ENCODE data around the gene WIPF2. TPM values are rescaled to one million over a fixed set of nuclear protein-coding genes. Genes with fewer than 3 reads are reported as not detected.

The WIPF2 gene
- total RNA-seq, 2 experiments from 2014 or later = 17.3 to 21.3 TPM

- H3K27me3 Mint-ChIP-seq = no peaks in the 10 kb centered on the region
- Histone ChIP-seq H3K4me1 (ENCODE audit: insufficient read depth, low read length) (peaks cover 10% of the 10 kb centered on the region), H3K9me3 (ENCODE audit: control insufficient read depth in 1 of 2, insufficient read depth in 1 of 2, low read length in 2 of 2) (no peaks in the 10 kb centered on the region), H3K27ac (ENCODE audit: low read depth in 1 of 2, low read length in 2 of 2) (no peak overlapping the region), H3K27me3 (ENCODE audit: control insufficient read depth in 1 of 2, insufficient read depth in 2 of 2, low read length in 2 of 2) (no peaks in the 10 kb centered on the region), H3K4me3 (ENCODE audit: low read length) (no peak overlapping the region), H3K36me3 (ENCODE audit: insufficient read depth, low read length) (peaks cover 68% of the 10 kb centered on the region)
- DNase-seq (no peak), ATAC-seq (ENCODE audit: poor library complexity) (no peak)
- H3K27ac Mint-ChIP-seq = no peak overlapping the region
- intact Hi-C loops (cut with DNase I, micrococcal nuclease) = no loop called here
- no peaks in the 10 kb centered on the region for H3K9me3 Mint-ChIP-seq
- peaks cover 82% of the 10 kb centered on the region for H3K36me3 Mint-ChIP-seq (ENCODE audit: low read depth)
- peaks cover 11% of the 10 kb centered on the region for H3K4me1 Mint-ChIP-seq (ENCODE audit: low read depth)
- TF ChIP-seq CTCF (IDR thresholded peaks at IDR 0.05) = no peak
- ChIA-PET CTCF (no interaction called here), POLR2A (interaction anchor here (0.5 kb wide), 1 partner anchor 381 kb away, joined by 5 read pairs; no protein-coding TSS in a partner anchor)
- no peak overlapping the region for H3K4me3 Mint-ChIP-seq
These were observed 60.3 kb downstream of the WIPF2 start for GRCh38 chr17:40279402-40279801.

DNA sequence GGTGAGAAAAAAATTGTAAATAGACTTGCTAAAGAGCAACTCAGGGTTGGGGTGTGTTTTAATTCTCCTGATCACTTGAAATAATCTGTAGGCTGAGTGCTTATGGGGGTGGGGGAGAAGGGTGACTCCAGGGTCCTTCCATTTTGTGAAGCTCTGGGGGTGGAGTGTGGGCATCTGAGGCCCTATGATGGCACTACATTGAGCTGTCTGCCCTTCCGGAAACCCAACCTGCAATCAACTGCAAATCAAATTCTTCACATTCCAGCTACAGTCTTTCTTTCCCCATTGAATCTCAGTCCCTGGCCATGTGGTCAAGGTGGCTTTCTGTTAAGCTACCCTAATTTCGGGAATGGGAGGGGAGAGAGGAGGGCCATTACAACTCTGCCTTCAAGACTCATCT is 62.6 kb downstream of the WIPF2 start:
- Mint-ChIP-seq H3K27me3 (no peaks in the 10 kb centered on the region), H3K36me3 (ENCODE audit: low read depth) (peaks cover 65% of the 10 kb centered on the region), H3K9me3 (no peaks in the 10 kb centered on the region), H3K4me3 (no peak overlapping the region), H3K27ac (peak overlapping the region; percentile 44), H3K4me1 (ENCODE audit: low read depth) (peaks cover 11% of the 10 kb centered on the region)
- TF ChIP-seq CTCF (IDR thresholded peaks at IDR 0.05) = no peak
- DNase-seq (no peak), ATAC-seq (ENCODE audit: poor library complexity) (no peak)
- Histone ChIP-seq H3K4me3 (ENCODE audit: low read length) (no peak overlapping the region), H3K9me3 (ENCODE audit: control insufficient read depth in 1 of 2, insufficient read depth in 1 of 2, low read length in 2 of 2) (no peaks in the 10 kb centered on the region), H3K27me3 (ENCODE audit: control insufficient read depth in 1 of 2, insufficient read depth in 2 of 2, low read length in 2 of 2) (no peaks in the 10 kb centered on the region), H3K4me1 (ENCODE audit: insufficient read depth, low read length) (peaks cover 10% of the 10 kb centered on the region), H3K36me3 (ENCODE audit: insufficient read depth, low read length) (peaks cover 49% of the 10 kb centered on the region), H3K27ac (ENCODE audit: low read depth in 1 of 2, low read length in 2 of 2) (no peak overlapping the region)
- intact Hi-C loops (cut with DNase I, micrococcal nuclease) = no loop called here
- POLR2A ChIA-PET = interaction anchor here (0.7 kb wide), 1 partner anchor 81 kb away, joined by 3 read pairs; no protein-coding TSS in a partner anchor
- CTCF ChIA-PET = interaction anchor here (0.7 kb wide), 2 partner anchors 59 to 233 kb away, joined by 3 to 4 read pairs; no protein-coding TSS in a partner anchor

DNA sequence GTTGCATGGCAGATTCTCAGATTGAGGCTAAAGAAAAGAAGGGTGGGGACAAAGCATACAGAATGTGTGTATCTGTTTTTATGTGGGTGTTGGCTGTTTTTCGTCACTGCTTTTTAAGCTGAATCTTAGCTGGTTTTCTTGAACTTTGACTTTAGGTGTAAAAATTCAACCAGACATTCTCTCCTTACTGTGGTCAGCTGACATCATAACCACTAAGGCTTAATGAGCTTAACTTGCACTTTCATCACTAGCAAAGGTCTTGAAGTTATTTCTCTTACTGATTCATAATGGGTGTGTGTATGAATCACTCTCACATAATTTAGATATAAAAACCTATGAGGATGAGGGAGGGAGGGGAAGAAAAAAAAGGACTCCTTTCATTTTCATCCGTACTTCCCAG is 64.6 kb downstream of the WIPF2 start:
- TF ChIP-seq CTCF (IDR thresholded peaks at IDR 0.05) = no peak
- CTCF ChIA-PET = interaction anchor here (0.5 to 1.5 kb wide), 6 partner anchors 17 to 248 kb away, joined by 3 to 6 read pairs (median 4); partner anchors contain the start of genes MED24 and WIPF2
- Mint-ChIP-seq H3K27ac (peak overlapping the region; percentile 84), H3K36me3 (ENCODE audit: low read depth) (peaks cover 48% of the 10 kb centered on the region), H3K4me1 (ENCODE audit: low read depth) (peaks cover 25% of the 10 kb centered on the region), H3K27me3 (no peaks in the 10 kb centered on the region), H3K4me3 (peak overlapping the region; percentile 8), H3K9me3 (no peaks in the 10 kb centered on the region)
- peak overlapping the region in 1 of 2 donors; percentile 3 for H3K27ac ChIP-seq (ENCODE audit: low read depth in 1 of 2, low read length in 2 of 2)
- peaks cover 32% of the 10 kb centered on the region for H3K36me3 ChIP-seq (ENCODE audit: insufficient read depth, low read length)
- no peak overlapping the region for H3K4me3 ChIP-seq (ENCODE audit: low read length)
- no peaks in the 10 kb centered on the region for H3K27me3 ChIP-seq (ENCODE audit: control insufficient read depth in 1 of 2, insufficient read depth in 2 of 2, low read length in 2 of 2)
- POLR2A ChIA-PET = no interaction called here
- intact Hi-C loops (cut with DNase I, micrococcal nuclease) = no loop called here
- no peak for ATAC-seq (ENCODE audit: poor library complexity)
- peak in 3 of 14 experiments; percentile 55 to 67 (median 63) for DNase-seq
- H3K4me1 ChIP-seq (ENCODE audit: insufficient read depth, low read length) = peaks cover 23% of the 10 kb centered on the region
- H3K9me3 ChIP-seq (ENCODE audit: control insufficient read depth in 1 of 2, insufficient read depth in 1 of 2, low read length in 2 of 2) = no peaks in the 10 kb centered on the region
